ENCODE data around the gene OSBPL10.
"Not testable (repeated sequence)": the region's sequence is repeated elsewhere in the genome, so short reads cannot be mapped to it uniquely, and the experiment has no call there.

Gene OSBPL10

GRCh38 chr3:31704591-31705179 lies 276.4 kb downstream of the OSBPL10 start:
- no peak for DNase-seq (ENCODE audit: low read depth, low spot score)

DNA sequence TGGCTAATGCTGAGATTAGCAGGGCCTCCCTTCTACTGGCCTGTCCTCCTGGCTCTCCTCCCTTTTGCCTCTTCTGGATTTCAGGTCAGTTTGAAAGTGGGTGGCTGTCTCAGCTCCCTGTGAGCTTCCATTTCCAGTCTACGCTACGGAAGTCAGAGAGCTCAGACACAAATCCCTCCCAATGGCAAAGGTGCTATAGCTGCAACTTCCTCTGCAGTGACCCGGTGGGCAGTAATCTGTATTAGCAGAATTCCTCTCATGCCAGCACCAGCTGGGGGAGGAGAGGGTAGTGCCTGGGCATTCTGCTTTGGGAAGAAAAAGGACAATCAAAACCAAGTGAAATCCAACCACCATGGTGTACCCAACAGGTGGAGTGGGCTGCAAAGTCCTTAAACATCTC lies 276.9 kb downstream of the OSBPL10 start:
- DNase-seq (ENCODE audit: low read depth, low spot score), result no peak

- DNase-seq (ENCODE audit: low read depth, low spot score), result no peak
Observed at GRCh38 chr3:31701286-31701685, 279.8 kb downstream of the OSBPL10 start.

DNA sequence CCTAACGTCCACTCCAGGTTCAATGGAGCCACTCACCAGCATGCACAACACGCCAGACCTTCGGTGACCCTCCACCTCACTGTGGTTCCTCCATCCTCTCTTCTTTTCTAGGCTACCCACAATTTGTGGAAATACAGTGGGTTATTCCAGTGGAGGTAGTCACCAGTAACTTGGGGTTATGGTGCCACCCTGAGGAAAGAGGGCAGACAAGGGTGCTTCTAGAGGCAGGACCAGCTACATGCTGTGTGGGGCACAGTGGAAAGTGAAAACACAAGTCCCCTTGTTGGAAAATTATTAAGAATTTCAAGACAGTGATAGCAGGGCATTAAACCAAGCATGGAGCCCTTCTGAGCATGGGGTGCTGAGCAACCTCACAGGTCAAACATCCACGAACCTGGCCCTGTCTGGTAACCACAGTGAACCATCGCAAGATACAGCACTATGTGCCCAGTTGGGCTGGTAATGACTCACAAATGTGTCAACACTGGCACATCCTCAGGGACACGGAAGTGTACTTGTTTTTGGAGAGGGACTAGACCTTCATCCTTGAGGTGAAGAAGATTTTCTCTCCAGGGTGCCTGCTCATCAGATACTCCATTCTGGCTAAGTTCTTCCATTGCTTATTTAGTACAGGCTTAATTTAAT lies 281.6 kb downstream of the OSBPL10 start:
- no peak for DNase-seq (ENCODE audit: low read depth, low spot score)

DNA sequence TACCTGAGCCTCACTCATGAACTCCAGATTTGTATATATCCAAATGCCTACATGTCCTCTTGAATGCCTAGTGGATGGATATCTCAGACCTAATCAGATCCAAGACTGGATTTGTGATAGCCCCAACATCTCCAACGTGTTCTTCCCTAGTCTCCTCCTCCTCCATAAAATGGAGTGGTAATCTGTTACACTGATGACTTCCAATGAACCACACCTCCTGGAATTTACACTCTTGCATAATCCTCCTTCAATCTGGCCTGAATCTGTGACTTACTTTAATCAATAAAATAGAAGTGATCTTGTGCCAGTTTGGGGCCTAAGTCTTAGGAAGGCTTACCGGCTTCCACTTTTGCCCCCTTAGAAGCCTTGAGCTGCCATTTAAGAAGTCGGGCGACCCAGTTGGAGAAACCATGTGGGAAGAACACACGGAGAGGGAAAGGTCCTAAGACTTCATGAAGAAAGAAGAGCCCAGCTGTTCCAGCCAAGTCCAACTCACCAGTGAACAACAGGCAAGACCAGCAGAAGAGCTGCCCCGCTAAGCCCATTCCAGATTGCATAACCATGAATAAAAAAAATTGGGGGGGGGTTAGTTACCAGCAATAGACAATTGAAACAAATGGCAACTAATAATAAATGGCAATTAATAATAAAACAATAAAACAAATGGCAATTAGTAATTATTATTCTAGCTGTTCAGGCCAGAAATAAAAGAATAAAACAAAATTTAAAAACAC lies 284.1 kb downstream of the OSBPL10 start:
- DNase-seq (ENCODE audit: low read depth, low spot score), result no peak

DNA sequence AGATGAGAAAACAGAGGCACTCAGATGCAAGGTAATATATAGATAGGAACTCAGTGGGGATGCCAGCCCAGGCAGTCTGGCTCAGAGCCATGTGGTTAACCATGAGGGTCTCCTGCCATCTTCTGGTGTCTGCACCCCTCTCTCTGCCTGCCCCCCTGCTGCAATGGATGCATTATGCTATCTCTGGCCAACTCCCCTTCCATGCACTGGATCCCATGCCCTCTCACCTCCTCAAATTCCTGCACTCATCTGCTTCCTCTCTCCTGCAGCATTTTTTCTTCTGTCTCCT lies 285.1 kb downstream of the OSBPL10 start:
- no peak for DNase-seq (ENCODE audit: low read depth, low spot score)

DNA sequence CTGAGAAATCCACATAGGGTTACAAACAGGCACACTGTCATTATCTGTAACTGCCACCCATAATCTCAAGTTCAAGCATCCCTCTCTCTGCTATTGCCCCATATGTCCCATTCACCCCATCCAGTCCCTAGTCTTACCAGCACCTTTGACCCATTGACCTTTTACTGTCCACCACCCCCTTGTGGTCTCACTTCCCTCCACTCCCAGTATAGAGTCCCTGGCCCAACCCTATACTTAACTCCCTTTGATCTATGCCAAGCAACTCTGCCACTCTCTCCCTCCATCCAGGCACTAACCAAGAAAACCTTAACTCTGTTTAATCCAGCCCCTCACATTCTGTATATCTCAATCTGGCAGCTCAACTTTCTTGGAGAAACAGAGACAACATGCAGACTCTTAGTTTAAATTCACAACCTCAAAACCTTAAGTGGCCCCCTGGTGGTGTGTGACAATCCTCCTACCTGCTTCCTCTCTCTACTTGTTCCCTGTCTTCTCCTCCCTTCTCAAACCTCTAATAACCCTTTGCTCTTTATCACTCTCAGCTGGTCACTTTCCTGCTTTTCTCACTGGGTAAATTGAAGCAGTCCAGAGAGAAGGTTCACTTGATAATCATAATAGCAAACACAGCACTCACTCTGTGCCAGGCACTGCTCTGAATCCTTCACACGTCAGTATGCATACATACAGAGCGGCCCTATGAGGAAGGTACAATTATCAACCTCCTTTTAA lies 285.6 kb downstream of the OSBPL10 start:
- no peak for DNase-seq (ENCODE audit: low read depth, low spot score)

GRCh38 chr3:31693346-31693745 lies 287.7 kb downstream of the OSBPL10 start:
- no peak for DNase-seq (ENCODE audit: low read depth, low spot score)

GRCh38 chr3:31692751-31693150 lies 288.3 kb downstream of the OSBPL10 start:
- DNase-seq (ENCODE audit: low read depth, low spot score), result no peak

DNA sequence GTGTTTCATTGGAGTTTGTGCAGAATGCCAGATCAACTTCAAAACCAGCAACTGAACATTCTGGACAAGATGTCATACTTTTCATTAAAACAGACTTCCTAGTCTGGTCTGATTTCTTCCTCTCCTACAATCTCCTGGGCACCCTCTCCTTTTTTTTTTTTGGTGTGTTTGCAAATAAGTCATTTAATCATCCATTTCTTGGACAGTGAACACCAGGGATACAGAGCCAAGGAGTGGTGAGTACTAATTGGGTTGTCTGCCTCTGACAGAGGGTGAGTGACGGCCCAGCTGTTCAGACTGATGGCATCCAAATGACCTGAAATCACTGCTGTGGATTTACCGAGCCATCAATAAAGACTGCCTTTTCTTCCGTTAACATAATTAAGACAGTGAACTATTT lies 290.3 kb downstream of the OSBPL10 start:
- no peak for DNase-seq (ENCODE audit: low read depth, low spot score)

DNA sequence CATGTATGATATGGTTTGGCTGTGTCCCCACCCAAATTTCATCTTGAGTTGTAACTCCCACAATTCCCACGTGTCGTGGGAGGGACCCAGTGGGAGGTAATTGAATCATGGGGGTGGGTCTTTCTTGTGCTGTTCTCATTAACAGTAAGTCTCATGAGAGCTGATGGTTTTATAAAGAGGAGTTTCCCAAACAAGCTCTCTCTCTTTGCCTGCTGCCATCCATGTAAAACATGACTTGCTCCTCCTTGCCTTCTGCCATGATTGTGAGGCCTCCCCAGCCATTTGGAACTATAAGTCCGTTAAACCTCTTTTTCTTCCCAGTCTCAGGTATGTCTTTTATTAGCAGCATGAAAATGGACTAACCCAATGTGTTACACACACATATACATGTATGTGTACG lies 291.5 kb downstream of the OSBPL10 start:
- DNase-seq (ENCODE audit: low read depth, low spot score), result not testable (repeated sequence)

GRCh38 chr3:31688984-31689383 lies 292.1 kb downstream of the OSBPL10 start:
- no peak for DNase-seq (ENCODE audit: low read depth, low spot score)

GRCh38 chr3:31687020-31687802 lies 293.9 kb downstream of the OSBPL10 start:
- DNase-seq (ENCODE audit: low read depth, low spot score), result no peak

DNA sequence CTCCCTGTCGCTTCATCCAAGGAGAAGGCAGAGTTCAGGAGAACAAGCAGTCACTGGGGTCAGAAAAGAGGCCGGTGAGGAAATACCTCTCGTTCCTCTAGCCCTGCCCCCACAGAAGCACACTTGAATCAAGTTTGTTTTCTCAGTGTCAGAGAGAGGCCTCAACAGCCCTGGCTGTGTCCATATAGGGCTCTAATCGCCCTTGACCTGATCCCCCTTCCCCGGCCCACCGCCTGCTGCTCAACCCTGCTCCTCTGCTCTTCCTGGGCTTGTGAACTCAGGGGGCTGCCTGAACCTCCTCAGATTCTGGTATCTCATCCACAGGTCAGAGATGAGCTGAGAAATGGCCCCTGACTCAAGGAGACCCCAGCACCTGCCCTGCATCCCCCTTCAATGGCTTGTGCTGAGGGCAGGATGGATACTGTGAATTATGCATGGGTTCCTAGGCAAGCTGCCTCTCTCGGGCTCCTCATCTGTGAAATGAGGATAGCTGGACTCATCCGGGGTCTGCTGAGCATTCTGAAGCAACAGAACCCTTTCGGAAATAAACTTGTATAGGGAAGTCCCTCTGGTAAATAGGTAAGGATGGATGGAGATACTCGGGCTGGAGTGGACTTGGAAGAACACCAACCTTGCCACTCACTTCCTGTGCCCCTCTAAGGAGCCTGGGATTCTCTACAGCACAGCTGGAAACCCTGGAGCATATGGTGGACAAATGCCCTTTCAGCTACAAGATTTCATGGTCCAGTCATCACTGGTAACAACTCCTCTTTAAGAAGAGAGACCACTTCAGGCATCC lies 300.8 kb downstream of the OSBPL10 start:
- DNase-seq (ENCODE audit: low read depth, low spot score), result no peak

GRCh38 chr3:31676556-31676955 lies 304.5 kb downstream of the OSBPL10 start:
- DNase-seq (ENCODE audit: low read depth, low spot score), result no peak

GRCh38 chr3:31673950-31674349 lies 307.1 kb downstream of the OSBPL10 start:
- no peak for DNase-seq (ENCODE audit: low read depth, low spot score)

- DNase-seq (ENCODE audit: low read depth, low spot score), result no peak
Observed at GRCh38 chr3:31671976-31672375, 309.1 kb downstream of the OSBPL10 start.

- DNase-seq (ENCODE audit: low read depth, low spot score), result no peak
Observed at GRCh38 chr3:31671451-31671850, 309.6 kb downstream of the OSBPL10 start.

DNA sequence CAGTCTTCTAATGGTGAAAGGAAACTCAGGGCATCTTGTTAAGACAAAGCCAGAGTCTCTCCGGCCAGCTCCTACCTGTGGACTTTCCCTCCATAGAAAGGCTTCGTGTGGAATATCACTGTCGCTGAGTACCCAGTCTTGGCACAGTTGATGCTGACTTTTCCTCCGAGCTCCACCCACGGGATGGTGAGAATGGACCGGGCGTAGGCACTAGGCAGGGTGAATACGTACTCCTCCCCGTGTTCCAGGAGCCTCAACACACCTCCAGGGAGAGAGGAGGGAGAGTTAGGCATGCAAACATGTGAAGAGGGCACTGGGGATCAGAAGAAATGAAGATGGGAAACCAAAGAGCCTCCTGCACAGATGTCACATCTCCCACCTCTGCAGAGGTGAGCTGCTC lies 310.3 kb downstream of the OSBPL10 start:
- DNase-seq (ENCODE audit: low read depth, low spot score), result no peak

- DNase-seq (ENCODE audit: low read depth, low spot score), result no peak
Observed at GRCh38 chr3:31670136-31670535, 310.9 kb downstream of the OSBPL10 start.

GRCh38 chr3:31668242-31668641 lies 312.8 kb downstream of the OSBPL10 start:
- DNase-seq (ENCODE audit: low read depth, low spot score), result no peak

All from activated naive CD8-positive, alpha-beta T cell treated with anti-CD3 and anti-CD28 coated beads, Interleukin-2, amount 50 U/mL, for 16 hours (primary cell).